ENCODE measurements around the gene NEK6.

The NEK6 gene

GRCh38 chr9:124265551-124265950 is 7.8 kb downstream of the NEK6 start:
- no peak overlapping the region for H3K4me3 ChIP-seq (replicated peaks; ENCODE audit: low read depth, low read length)
- no peak for DNase-seq (ENCODE audit: low read depth)
- no peak for TF ChIP-seq CTCF (IDR thresholded peaks at IDR 0.05; ENCODE audit: low read length, missing control alignments)

GRCh38 chr9:124266139-124266825 is 8.5 kb downstream of the NEK6 start:
- no peak overlapping the region for H3K4me3 ChIP-seq (replicated peaks; ENCODE audit: low read depth, low read length)
- no peak for TF ChIP-seq CTCF (IDR thresholded peaks at IDR 0.05; ENCODE audit: low read length, missing control alignments)
- no peak for DNase-seq (ENCODE audit: low read depth)

- no peak for DNase-seq (ENCODE audit: low read depth)
- peak overlapping the region; percentile 21 for H3K4me3 ChIP-seq (replicated peaks; ENCODE audit: low read depth, low read length)
- no peak for TF ChIP-seq CTCF (IDR thresholded peaks at IDR 0.05; ENCODE audit: low read length, missing control alignments)
Observed at GRCh38 chr9:124266826-124267201, 9.1 kb downstream of the NEK6 start.

- DNase-seq (ENCODE audit: low read depth), result peak; percentile 83
- no peak for TF ChIP-seq CTCF (IDR thresholded peaks at IDR 0.05; ENCODE audit: low read length, missing control alignments)
- peak overlapping the region; percentile 21 for H3K4me3 ChIP-seq (replicated peaks; ENCODE audit: low read depth, low read length)
Observed at GRCh38 chr9:124267271-124267807, 9.6 kb downstream of the NEK6 start.

- TF ChIP-seq CTCF (IDR thresholded peaks at IDR 0.05; ENCODE audit: low read length, missing control alignments), result no peak
- H3K4me3 ChIP-seq (replicated peaks; ENCODE audit: low read depth, low read length), result no peak overlapping the region
- no peak for DNase-seq (ENCODE audit: low read depth)
Observed at GRCh38 chr9:124268248-124268647, 10.5 kb downstream of the NEK6 start.

- no peak for TF ChIP-seq CTCF (IDR thresholded peaks at IDR 0.05; ENCODE audit: low read length, missing control alignments)
- DNase-seq (ENCODE audit: low read depth), result no peak
- H3K4me3 ChIP-seq (replicated peaks; ENCODE audit: low read depth, low read length), result no peak overlapping the region
Observed at GRCh38 chr9:124268661-124269060, 10.9 kb downstream of the NEK6 start.

GRCh38 chr9:124269556-124269955 is 11.8 kb downstream of the NEK6 start:
- no peak for DNase-seq (ENCODE audit: low read depth)
- H3K4me3 ChIP-seq (replicated peaks; ENCODE audit: low read depth, low read length), result no peak overlapping the region
- no peak for TF ChIP-seq CTCF (IDR thresholded peaks at IDR 0.05; ENCODE audit: low read length, missing control alignments)
